NCI-H345 (cell line): ENCODE data around the gene DMRTA1.
"Not testable (repeated sequence)": the region's sequence is repeated elsewhere in the genome, so short reads cannot be mapped to it uniquely, and the experiment has no call there.

Experiments
- DNase-seq: peaks from one replicate; lab custom pipeline; 2025; lab: John Stamatoyannopoulos, UW

The DMRTA1 gene

GRCh38 chr9:22446589-22446949, at the start of gene DMRTA1:
TSS of gene DMRTA1 (plus strand) at chr9:22446824. CDS start at chr9:22447066, 242 bp downstream.
- DNase-seq, result peak; percentile 58

GRCh38 chr9:22401671-22402070, 45.0 kb upstream of the DMRTA1 start:
- no peak for DNase-seq

- no peak for DNase-seq
These were observed 40.6 kb upstream of the DMRTA1 start for GRCh38 chr9:22405869-22406659.

GRCh38 chr9:22413884-22414283, 32.7 kb upstream of the DMRTA1 start:
- no peak for DNase-seq

GRCh38 chr9:22415941-22416691, 30.5 kb upstream of the DMRTA1 start:
- DNase-seq, result no peak

- DNase-seq, result no peak
These were observed 29.9 kb upstream of the DMRTA1 start for GRCh38 chr9:22416692-22417060.

- no peak for DNase-seq
These were observed 23.1 kb upstream of the DMRTA1 start for GRCh38 chr9:22423566-22423965.

- DNase-seq, result no peak
These were observed 22.0 kb upstream of the DMRTA1 start for GRCh38 chr9:22424616-22425015.

- DNase-seq, result no peak
These were observed 21.1 kb upstream of the DMRTA1 start for GRCh38 chr9:22425551-22425950.

- no peak for DNase-seq
These were observed 19.3 kb upstream of the DMRTA1 start for GRCh38 chr9:22427226-22427880.

- DNase-seq, result no peak
These were observed 12.9 kb upstream of the DMRTA1 start for GRCh38 chr9:22433691-22434090.

GRCh38 chr9:22435252-22435651, 11.4 kb upstream of the DMRTA1 start:
- not testable (repeated sequence) for DNase-seq

- not testable (repeated sequence) for DNase-seq
These were observed 9.1 kb upstream of the DMRTA1 start for GRCh38 chr9:22437461-22438067.

GRCh38 chr9:22440841-22441240, 5.8 kb upstream of the DMRTA1 start:
- no peak for DNase-seq

- DNase-seq, result peak; percentile 67
These were observed 460 bp downstream of the DMRTA1 start for GRCh38 chr9:22446950-22447617.

- DNase-seq, result no peak
These were observed 1.1 kb downstream of the DMRTA1 start for GRCh38 chr9:22447618-22448305.

GRCh38 chr9:22449719-22450118, 3.1 kb downstream of the DMRTA1 start:
- DNase-seq, result no peak

GRCh38 chr9:22452415-22453010, 5.9 kb downstream of the DMRTA1 start:
- DNase-seq, result peak; percentile 52

- DNase-seq, result no peak
These were observed 7.4 kb downstream of the DMRTA1 start for GRCh38 chr9:22454016-22454415.

- DNase-seq, result no peak
These were observed 8.6 kb downstream of the DMRTA1 start for GRCh38 chr9:22455181-22455580.

- DNase-seq, result peak; percentile 67
These were observed 10.8 kb downstream of the DMRTA1 start for GRCh38 chr9:22457448-22457847.
